ENCODE data around the gene WDPCP. TPM values are rescaled to one million over a fixed set of nuclear protein-coding genes. Genes with fewer than 3 reads are reported as not detected.

Gene WDPCP
- total and polyA plus RNA-seq, 3 donors from 2014 or later = 8.3 to 23.5 (median 20.1) TPM

DNA sequence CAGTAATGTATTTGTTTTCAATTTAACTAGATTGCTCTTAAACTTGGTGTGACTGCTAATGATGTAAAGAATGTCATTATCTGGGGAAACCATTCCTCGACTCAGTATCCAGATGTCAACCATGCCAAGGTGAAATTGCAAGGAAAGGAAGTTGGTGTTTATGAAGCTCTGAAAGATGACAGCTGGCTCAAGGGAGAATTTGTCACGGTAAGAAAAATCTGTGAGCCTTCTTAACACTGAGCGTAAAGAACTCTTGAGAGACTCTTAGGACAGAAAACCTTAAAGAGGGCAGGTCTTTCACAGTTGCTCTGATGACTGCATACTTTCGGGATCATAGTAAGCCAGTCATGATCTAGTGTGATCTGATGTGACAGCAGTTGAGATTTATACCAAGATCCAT is 16.4 kb upstream of the WDPCP start:
- no peak for DNase-seq
- intact Hi-C loops (cut with DNase I; ENCODE audit: low total_unique reads) = no loop called here
- 87% methylated on average over 4 of the region's 4 CpGs for WGBS, 2 donors

DNA sequence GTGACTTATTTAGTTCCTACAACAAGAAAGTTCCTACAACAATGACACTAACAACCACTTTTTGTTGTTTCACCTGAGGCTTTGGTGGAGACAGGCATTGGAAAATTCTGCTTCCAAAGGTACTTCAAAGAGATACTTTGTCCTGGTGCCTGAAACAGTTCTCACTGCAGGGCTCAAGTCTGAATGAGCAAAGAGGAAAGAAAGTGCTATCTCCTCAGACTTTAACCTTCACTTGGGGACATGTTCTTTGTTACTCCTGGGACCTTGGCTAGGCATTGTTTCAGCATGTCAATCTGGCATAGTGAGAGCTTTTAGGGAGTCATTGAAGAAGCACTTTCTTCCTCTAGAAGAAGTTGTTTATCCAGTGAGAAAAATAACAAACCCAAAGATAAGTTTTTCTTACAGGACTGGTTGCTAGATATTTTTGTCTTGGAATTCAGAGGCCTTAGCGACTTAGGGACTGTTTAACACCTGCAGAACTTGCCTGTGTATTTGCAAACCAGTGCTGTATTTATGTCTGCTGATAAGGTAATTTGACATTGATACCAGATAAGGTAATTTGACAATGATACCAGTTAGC is 12.7 kb upstream of the WDPCP start:
- Histone ChIP-seq H3K4me3 (no peak overlapping the region), H3K27me3 (no peaks in the 10 kb centered on the region), H3K9me3 (no peaks in the 10 kb centered on the region), H3K27ac (no peak overlapping the region), H3K36me3 (ENCODE audit: low read depth, missing control alignments) (no peaks in the 10 kb centered on the region), H3K4me1 (no peaks in the 10 kb centered on the region)
- intact Hi-C loops (cut with DNase I; ENCODE audit: low total_unique reads) = no loop called here
- WGBS, 2 donors = 57 to 69% methylated on average over 1 of the region's 1 CpG
- TF ChIP-seq POLR2A (IDR thresholded peaks at IDR 0.05) = no peak
- TF ChIP-seq, protein P1, sequence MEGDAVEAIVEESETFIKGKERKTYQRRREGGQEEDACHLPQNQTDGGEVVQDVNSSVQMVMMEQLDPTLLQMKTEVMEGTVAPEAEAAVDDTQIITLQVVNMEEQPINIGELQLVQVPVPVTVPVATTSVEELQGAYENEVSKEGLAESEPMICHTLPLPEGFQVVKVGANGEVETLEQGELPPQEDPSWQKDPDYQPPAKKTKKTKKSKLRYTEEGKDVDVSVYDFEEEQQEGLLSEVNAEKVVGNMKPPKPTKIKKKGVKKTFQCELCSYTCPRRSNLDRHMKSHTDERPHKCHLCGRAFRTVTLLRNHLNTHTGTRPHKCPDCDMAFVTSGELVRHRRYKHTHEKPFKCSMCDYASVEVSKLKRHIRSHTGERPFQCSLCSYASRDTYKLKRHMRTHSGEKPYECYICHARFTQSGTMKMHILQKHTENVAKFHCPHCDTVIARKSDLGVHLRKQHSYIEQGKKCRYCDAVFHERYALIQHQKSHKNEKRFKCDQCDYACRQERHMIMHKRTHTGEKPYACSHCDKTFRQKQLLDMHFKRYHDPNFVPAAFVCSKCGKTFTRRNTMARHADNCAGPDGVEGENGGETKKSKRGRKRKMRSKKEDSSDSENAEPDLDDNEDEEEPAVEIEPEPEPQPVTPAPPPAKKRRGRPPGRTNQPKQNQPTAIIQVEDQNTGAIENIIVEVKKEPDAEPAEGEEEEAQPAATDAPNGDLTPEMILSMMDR (IDR thresholded peaks at IDR 0.05) = no peak
- DNase-seq = no peak

More for the DNA sequence above, 16.4 kb upstream of the WDPCP start:
- H3K36me3 ChIP-seq (ENCODE audit: low read depth, missing control alignments) = no peaks in the 10 kb centered on the region
- TF ChIP-seq, protein P1 (IDR thresholded peaks at IDR 0.05) = no peak
- no peak for TF ChIP-seq POLR2A (IDR thresholded peaks at IDR 0.05)
- H3K27ac ChIP-seq = no peak overlapping the region
- H3K4me1 ChIP-seq = no peaks in the 10 kb centered on the region
- H3K27me3 ChIP-seq = no peaks in the 10 kb centered on the region
- no peak overlapping the region for H3K4me3 ChIP-seq
- H3K9me3 ChIP-seq = no peaks in the 10 kb centered on the region

DNA sequence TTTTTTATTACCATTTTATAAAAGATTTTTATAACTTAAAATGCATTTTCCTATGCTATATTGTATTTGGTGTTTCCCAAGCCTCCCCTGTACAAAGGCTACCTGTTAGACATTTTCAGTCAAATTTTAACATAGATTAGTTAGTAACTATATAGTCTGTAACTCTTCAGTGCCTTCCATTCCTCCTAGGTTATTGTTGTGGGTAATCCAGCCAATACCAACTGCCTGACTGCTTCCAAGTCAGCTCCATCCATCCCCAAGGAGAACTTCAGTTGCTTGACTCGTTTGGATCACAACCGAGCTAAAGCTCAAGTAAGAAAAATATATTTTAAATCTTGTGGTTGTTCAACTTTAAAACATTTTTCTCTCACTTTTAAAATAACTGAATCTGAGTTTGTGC is 10.7 kb upstream of the WDPCP start:
- Histone ChIP-seq H3K36me3 (ENCODE audit: low read depth, missing control alignments) (no peaks in the 10 kb centered on the region), H3K9me3 (no peaks in the 10 kb centered on the region), H3K4me3 (no peak overlapping the region), H3K4me1 (no peaks in the 10 kb centered on the region), H3K27ac (no peak overlapping the region), H3K27me3 (no peaks in the 10 kb centered on the region)
- no peak for DNase-seq
- WGBS, 2 donors = 86 to 88% methylated on average over 2 of the region's 2 CpGs
- intact Hi-C loops (cut with DNase I; ENCODE audit: low total_unique reads) = no loop called here
- TF ChIP-seq POLR2A (IDR thresholded peaks at IDR 0.05) = no peak
- TF ChIP-seq, protein P1 (IDR thresholded peaks at IDR 0.05) = no peak

DNA sequence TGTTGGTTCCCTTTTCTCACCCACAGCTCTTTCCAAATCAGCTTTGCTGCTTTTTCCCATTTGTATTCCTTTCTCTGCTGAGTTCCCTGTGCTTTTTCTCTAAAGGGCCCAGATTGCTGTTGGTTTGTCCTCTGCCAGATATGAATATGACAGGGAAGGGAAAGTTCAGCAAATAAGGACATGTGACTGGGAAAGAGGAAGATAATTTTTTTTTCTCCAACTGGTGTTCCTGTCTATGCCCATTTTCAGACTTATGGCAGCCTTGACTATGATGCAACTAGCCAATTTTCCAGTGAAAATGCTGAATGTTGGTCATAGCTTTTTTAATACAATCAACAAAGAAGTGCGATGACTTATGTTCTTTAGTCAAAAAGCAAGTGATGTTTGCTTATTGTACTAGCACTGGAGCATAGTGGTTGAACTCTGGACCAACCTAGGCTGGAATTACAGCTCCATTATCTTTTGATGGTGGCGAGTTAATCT is 8.2 kb upstream of the WDPCP start:
- H3K27ac ChIP-seq = no peak overlapping the region
- H3K4me3 ChIP-seq = no peak overlapping the region
- TF ChIP-seq, protein P1 (IDR thresholded peaks at IDR 0.05) = no peak
- TF ChIP-seq POLR2A (IDR thresholded peaks at IDR 0.05) = no peak
- H3K36me3 ChIP-seq (ENCODE audit: low read depth, missing control alignments) = no peaks in the 10 kb centered on the region
- DNase-seq = no peak
- H3K9me3 ChIP-seq = no peaks in the 10 kb centered on the region
- intact Hi-C loops (cut with DNase I; ENCODE audit: low total_unique reads) = no loop called here
- 95 to 96% methylated on average over 2 of the region's 2 CpGs for WGBS, 2 donors
- H3K27me3 ChIP-seq = no peaks in the 10 kb centered on the region
- peaks cover 5% of the 10 kb centered on the region for H3K4me1 ChIP-seq

DNA sequence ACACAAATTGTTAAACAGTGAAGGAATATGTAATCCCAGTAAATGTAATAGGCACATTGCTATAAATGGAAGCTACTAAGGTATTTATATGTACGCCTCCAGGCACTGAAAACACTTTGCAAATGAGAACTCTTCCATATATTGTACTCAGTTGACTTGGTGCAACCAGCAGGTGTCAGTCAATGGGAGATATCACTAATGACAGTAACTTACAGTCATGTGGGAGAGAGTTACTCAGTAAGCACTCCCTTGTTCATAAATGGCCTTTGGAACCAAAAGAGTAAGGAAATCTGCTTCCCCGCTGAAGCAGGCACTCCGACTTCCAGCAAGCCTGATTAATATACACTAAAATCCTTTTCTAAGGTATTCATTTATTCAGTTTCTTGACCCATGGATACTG is 6.4 kb upstream of the WDPCP start:
- no peaks in the 10 kb centered on the region for H3K9me3 ChIP-seq
- intact Hi-C loops (cut with DNase I; ENCODE audit: low total_unique reads) = no loop called here
- H3K27ac ChIP-seq = no peak overlapping the region
- H3K4me1 ChIP-seq = peaks cover 15% of the 10 kb centered on the region
- H3K27me3 ChIP-seq = no peaks in the 10 kb centered on the region
- no peak for DNase-seq
- TF ChIP-seq, protein P1 (IDR thresholded peaks at IDR 0.05) = no peak
- no peak for TF ChIP-seq POLR2A (IDR thresholded peaks at IDR 0.05)
- WGBS, 2 donors = 97% methylated on average over 3 of the region's 3 CpGs
- no peaks in the 10 kb centered on the region for H3K36me3 ChIP-seq (ENCODE audit: low read depth, missing control alignments)
- H3K4me3 ChIP-seq = no peak overlapping the region
